Heart left ventricle (tissue), 16 donors: ENCODE measurements around the gene ELMO2. TPM values are rescaled to one million over a fixed set of nuclear protein-coding genes. Genes with fewer than 3 reads are reported as not detected.

Experiments
- ATAC-seq, 4 donors: fragments of 200-7000 bp; cut with Tn5 transposase; one replicate each; pipeline ENCODE4 v1.9.1; 2020 to 2022; ENCODE audit warnings: moderate library complexity in 4 of 4, mild to moderate bottlenecking in 3 of 4, moderate number of reproducible peaks in 1 of 4
- DNase-seq, 5 donors: peaks; one replicate each; pipeline ENCODE4 v3.0.0-alpha.2; 2020
- H3K27ac ChIP-seq, 12 donors: fragments of 200-600 bp; sonication (generic) in 4 of 12; one replicate each; pipeline versions ENCODE4 v1.5.0 to v1.8.0; 2016 to 2022; ENCODE audit warnings: mild to moderate bottlenecking in 2 of 12
- H3K27me3 ChIP-seq, 9 donors: fragments of 200-600 bp; sonication (generic) in 2 of 9; one replicate each; pipeline versions ENCODE4 v1.5.1 to v1.8.0; 2016 to 2022; ENCODE audit warnings: mild to moderate bottlenecking in 3 of 9
- H3K36me3 ChIP-seq, 9 donors: fragments of 200-600 bp; sonication (generic) in 2 of 9; one replicate each; pipeline versions ENCODE4 v1.5.0 to v1.8.0; 2018 to 2022; ENCODE audit warnings: mild to moderate bottlenecking in 2 of 9
- H3K4me1 ChIP-seq, 12 donors: fragments of 200-600 bp; sonication (generic) in 4 of 12; one replicate each; pipeline versions ENCODE4 v1.5.0 to v1.8.0; 2016 to 2022; ENCODE audit warnings: mild to moderate bottlenecking in 3 of 12
- H3K4me3 ChIP-seq, 12 donors: fragments of 200-600 bp; sonication (generic) in 4 of 12; one replicate each; pipeline versions ENCODE4 v1.5.0 to v1.8.0; 2017 to 2022; ENCODE audit warnings: mild to moderate bottlenecking in 9 of 12, moderate library complexity in 4 of 12
- H3K9me3 ChIP-seq, 12 donors: fragments of 200-600 bp; sonication (generic) in 4 of 12; one replicate each; pipeline versions ENCODE4 v1.5.0 to v1.8.0; 2016 to 2022; ENCODE audit warnings: mild to moderate bottlenecking in 1 of 12
- CTCF ChIP-seq, 12 donors: fragments of 200-600 bp; sonication (generic) in 4 of 12; IDR thresholded peaks; one replicate each; pipeline versions ENCODE4 v1.5.0 to v1.8.0; 2018 to 2022; ENCODE audit warnings: antibody characterized with exemption in 12 of 12, mild to moderate bottlenecking in 5 of 12
- POLR2A ChIP-seq, 2 donors: fragments of 450-650 bp; IDR thresholded peaks; one replicate each; pipeline ENCODE4 v1.6.1; 2017; ENCODE audit warnings: antibody characterized with exemption in 2 of 2, mild to moderate bottlenecking in 2 of 2, moderate library complexity in 2 of 2
- WGBS, 4 donors: extraction: QIAGEN DNeasy Blood & Tissue Kit in 2 of 4; methylation state at CpG; one replicate each; pipeline versions ENCODE4 v1.1.5 to v1.1.7; 2013 to 2018; 5-methylcytosine and 5-hydroxymethylcytosine counted together
- intact Hi-C, 10 donors: fragments of 100-400 bp; cut with DNase I; formaldehyde crosslinking; loops; one replicate each; pipeline versions ENCODE4 v1.11.1 to v1.14.2; 2022
- polyA plus RNA-seq, 2 donors: library from polyadenylated mRNA; stranded (reverse); fragments of 200-250 nt; gene quantifications; one replicate each; pipeline ENCODE4 v1.2.3, GENCODE V29; 2013
- total RNA-seq, 9 donors: library from RNA; depleted of rRNA in 2 of 9; stranded (reverse); fragments of >200 nt in 2 of 9; fragmentation: NEBNext Ultra II Directional in 3 of 9; extraction: Animal tissue kit (Norgen Biotek cat#: 25700) in 3 of 9; gene quantifications; one replicate each; pipeline versions ENCODE4 v1.1.0 to v1.2.4, GENCODE V29; 2016 to 2023
- donor health status: ischemic (EF 13 %, LVEDD 7.1; RV severe dilation, severe dysfunction).
- donor health status: healthy with polysubstance abuse.
- donor health status: DM: no; HTN: yes; CAD: no.
- donor health status: DM: no; HTN: no; CAD: no.
- donor health status: ischemic (EF 25% LVEDD 6.9; RV normal size, moderate dysfunction).
- donor health status: ischemic (EF 25% LVEDD 5.7; RV mildly dilated, moderate dysfunction).
- donor health status: healthy.
- donor health status: DM: yes; HTN: yes; CAD: no.
- donor health status: ischemic (EF 35%, LVEDD 5.7; RV mildly dilated, moderate dysfunction).
- donor health status: nonischemic (EF 11% LVEDD 7.7; RV severe dilation, severe dysfunction).
- donor health status: DM: yes; HTN: yes; CAD: no.
- donor health status: PGD.
- donor health status: ischemic (EF 29% LVEDD 5.4; RV normal size, mild dysfunction).
- donor health status: nonischemic (EF 23%, LVEDD 6.1; RV moderate dilation, normal function).

The ELMO2 gene
- total and polyA plus RNA-seq, 11 donors: 14.6 to 57.5 (median 33.6) TPM

DNA sequence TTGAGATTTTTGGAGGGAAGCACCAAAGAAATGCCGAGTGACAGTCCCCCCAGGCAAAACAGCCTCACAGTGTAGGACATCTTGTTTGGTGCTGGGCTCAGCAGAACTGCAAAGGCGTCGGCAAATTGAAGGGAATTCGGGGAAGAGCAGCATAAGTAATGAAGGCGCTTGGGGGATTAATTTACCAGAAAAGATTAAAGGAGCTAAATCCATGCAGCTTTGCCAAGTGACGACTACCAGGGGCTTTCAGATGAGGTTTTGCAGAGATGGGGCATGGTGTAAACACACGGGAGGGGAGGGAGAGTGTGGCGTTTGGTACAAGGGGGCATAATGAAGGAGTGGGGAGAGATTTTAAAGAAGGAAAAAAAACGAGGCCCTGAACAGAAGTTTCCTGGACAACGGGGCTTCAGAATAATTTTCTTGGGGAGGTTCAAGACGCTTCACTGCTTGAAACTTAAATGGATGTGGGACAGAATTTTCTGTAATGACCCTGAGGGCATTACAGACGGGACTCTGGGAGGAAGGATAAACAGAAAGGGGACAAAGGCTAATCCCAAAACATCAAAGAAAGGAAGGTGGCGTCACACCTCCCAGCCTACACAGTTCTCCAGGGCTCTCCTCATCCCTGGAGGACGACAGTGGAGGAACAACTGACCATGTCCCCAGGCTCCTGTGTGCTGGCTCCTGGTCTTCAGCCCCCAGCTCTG lies 52.8 kb downstream of the ELMO2 start:
- 78 to 84% (median 82%) methylated on average over 14 of the region's 14 CpGs for WGBS, 4 donors
- TF ChIP-seq CTCF (IDR thresholded peaks at IDR 0.05): no peak

GRCh38 chr20:46352370-46352938 lies 54.0 kb downstream of the ELMO2 start:
- no peak overlapping the region for H3K4me3 ChIP-seq
- DNase-seq (no peak), ATAC-seq (no peak)
- intact Hi-C loops: loop anchor here in 1 of 10 donors (10.0 kb wide), 1 partner anchor 328 kb away; the partner anchor contains the start of gene SLC12A5
- no peaks in the 10 kb centered on the region for H3K9me3 ChIP-seq
- peaks cover 0 to 55% (median 25%) of the 10 kb centered on the region in 9 donors for H3K36me3 ChIP-seq
- H3K27ac ChIP-seq: no peak overlapping the region
- WGBS, 4 donors: 87 to 91% (median 88%) methylated on average over 18 of the region's 18 CpGs
- peaks cover 2 to 38% (median 21%) of the 10 kb centered on the region in 12 donors for H3K4me1 ChIP-seq
- TF ChIP-seq CTCF (IDR thresholded peaks at IDR 0.05) (no peak), POLR2A (IDR thresholded peaks at IDR 0.05) (no peak)
- no peaks in the 10 kb centered on the region for H3K27me3 ChIP-seq

More for the DNA sequence above, 52.8 kb downstream of the ELMO2 start:
- H3K27ac ChIP-seq: no peak overlapping the region
- peaks cover 0 to 61% (median 24%) of the 10 kb centered on the region in 9 donors for H3K36me3 ChIP-seq
- H3K9me3 ChIP-seq: no peaks in the 10 kb centered on the region
- H3K4me1 ChIP-seq: peaks cover 2 to 44% (median 26%) of the 10 kb centered on the region in 12 donors
- no peak overlapping the region for H3K4me3 ChIP-seq
- DNase-seq (no peak), ATAC-seq (no peak)
- intact Hi-C loops: loop anchor here in 1 of 10 donors (10.0 kb wide), 1 partner anchor 329 kb away; the partner anchor contains the start of gene SLC12A5
- no peaks in the 10 kb centered on the region for H3K27me3 ChIP-seq

DNA sequence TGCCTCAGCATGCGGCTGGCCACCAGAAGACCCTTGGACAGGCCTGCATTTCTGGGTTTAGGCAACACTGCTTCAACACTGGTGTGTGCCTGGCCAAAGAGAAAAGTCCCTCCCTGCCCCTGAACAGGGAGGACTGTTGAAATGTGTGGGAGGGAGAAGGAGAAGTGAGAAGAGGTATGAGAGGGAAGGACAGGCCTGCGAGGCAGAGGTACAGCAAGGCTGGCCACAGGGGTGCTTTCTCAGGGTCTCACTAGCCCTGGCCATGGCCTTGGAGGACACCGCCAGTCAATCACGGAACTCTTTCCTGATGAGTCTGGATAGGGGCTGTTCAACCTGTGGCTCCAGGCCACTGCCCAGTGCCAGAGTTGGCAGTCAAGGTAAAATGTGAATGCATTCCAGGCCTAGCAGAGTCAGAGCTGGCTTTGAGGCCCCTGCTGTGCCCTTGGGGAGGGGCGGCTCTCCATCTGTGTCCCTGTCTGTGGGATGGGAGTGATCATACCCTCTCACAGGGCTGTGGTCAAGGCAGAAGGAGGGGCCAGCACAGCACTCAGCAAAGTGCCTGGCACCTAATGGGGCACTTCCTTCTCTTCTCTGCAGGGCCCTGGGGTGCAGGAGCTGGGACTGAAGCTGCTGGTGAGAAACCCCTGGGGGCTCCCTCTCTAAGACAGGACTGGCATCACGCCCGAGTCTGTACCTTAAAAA lies 54.9 kb downstream of the ELMO2 start:
- H3K4me3 ChIP-seq: no peak overlapping the region
- TF ChIP-seq CTCF (IDR thresholded peaks at IDR 0.05) (no peak), POLR2A (IDR thresholded peaks at IDR 0.05) (no peak)
- 89 to 95% (median 93%) methylated on average over 6 to 7 of the region's 7 CpGs for WGBS, 4 donors
- peaks cover 0 to 55% (median 25%) of the 10 kb centered on the region in 9 donors for H3K36me3 ChIP-seq
- DNase-seq (no peak), ATAC-seq (no peak)
- intact Hi-C loops: loop anchor here in 1 of 10 donors (10.0 kb wide), 1 partner anchor 327 kb away; the partner anchor contains the start of gene SLC12A5
- H3K27me3 ChIP-seq: no peaks in the 10 kb centered on the region
- H3K27ac ChIP-seq: no peak overlapping the region
- peaks cover under 1 to 29% (median 13%) of the 10 kb centered on the region in 12 donors for H3K4me1 ChIP-seq
- no peaks in the 10 kb centered on the region for H3K9me3 ChIP-seq

DNA sequence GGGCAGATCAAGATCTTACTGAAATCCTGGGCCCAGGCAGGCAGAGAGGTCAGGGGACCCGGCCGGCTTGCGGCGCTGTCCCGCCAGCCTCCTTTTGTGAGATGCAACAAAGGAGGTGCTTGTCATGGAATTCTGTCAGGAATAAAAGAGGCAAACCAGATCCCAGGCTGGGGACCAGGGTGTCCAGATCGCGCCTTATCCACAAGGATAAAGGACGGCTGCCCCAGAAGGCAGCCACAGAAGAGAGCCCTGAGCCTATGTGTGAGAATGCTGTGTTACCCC lies 55.5 kb downstream of the ELMO2 start:
- DNase-seq (no peak), ATAC-seq (no peak)
- intact Hi-C loops: loop anchor here in 1 of 10 donors (10.0 kb wide), 1 partner anchor 326 kb away; the partner anchor contains the start of gene SLC12A5

More for the DNA sequence above, 55.5 kb downstream of the ELMO2 start:
- Histone ChIP-seq H3K36me3 (peaks cover 0 to 49% (median 25%) of the 10 kb centered on the region in 9 donors), H3K27ac (no peak overlapping the region), H3K4me1 (peaks cover 0 to 23% (median 10%) of the 10 kb centered on the region in 12 donors), H3K27me3 (no peaks in the 10 kb centered on the region), H3K9me3 (no peaks in the 10 kb centered on the region), H3K4me3 (no peak overlapping the region)
- TF ChIP-seq POLR2A (IDR thresholded peaks at IDR 0.05) (no peak), CTCF (IDR thresholded peaks at IDR 0.05) (no peak)
- 85 to 95% (median 90%) methylated on average over 8 of the region's 8 CpGs for WGBS, 4 donors
